ENCODE measurements around the gene KANSL3. TPM values are rescaled to one million over a fixed set of nuclear protein-coding genes. Genes with fewer than 3 reads are reported as not detected.

KANSL3 gene
- 23.0 and 26.6 TPM in 2 replicates for total RNA-seq

DNA sequence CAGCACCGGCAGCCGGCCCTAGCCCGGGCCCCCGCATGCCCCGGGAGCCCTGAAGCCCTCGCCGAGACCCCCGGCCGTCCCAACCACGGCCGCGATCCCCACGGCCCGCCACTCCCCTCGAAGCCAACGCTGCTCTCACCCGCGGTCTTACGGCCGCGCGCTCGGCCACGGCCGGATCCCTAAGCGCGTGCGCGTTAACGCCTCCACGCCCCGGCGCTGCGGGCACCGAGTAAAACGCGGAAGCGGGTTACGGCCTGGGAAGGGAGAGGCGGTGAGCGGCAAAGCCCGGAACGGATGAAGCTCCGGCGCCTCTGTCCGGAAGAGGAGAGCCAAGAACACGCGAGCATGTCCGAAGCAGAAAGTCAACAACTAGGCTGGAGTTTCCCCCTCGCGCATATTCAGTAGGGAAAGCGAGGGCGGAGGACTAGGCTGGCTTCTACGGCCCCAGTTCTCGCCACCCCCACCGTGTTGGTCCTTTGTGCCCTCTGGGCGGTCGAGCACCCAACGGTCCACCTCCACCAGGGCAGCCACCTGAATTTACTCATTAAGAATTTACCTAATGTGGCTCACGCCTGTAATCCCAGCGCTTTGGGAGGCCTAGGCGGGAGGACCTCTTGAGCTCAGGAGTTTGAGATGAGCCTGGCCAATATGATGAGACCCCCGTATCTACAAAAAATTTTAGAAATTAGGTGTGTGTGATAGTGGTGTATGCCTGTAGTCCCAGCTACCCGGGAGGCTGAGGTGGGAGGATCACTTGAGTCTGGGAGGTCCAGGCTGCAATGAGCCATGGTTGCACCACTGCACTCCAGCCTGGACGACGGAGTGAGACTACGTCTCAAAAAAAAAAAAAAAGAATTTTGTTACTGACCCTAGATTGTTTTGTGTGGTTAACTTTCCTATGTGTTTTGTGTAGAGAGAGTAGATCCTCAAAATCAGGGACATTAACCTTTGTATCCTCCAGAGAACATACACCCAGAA is at the start of gene KANSL3:
TSS of gene KANSL3 (minus strand) at position 169 of the 978 bp plus-strand sequence. CDS start 1,177 bp downstream, outside the sequence.

GRCh38 chr2:96642564-96643360 is 4.7 kb upstream of the KANSL3 start, which contains the start of gene FER1L5:
TSS of gene FER1L5 (plus strand) at chr2:96642764. CDS start at chr2:96642837, 73 bp downstream.

Other genes starting within 250 kb of the KANSL3 start
- gene NEURL3, start 133.0 kb downstream of the KANSL3 start, total RNA-seq: not detected in 2 replicates
- gene ARID5A, start 101.6 kb downstream of the KANSL3 start, total RNA-seq: 12.9 and 29.5 TPM in 2 replicates
- gene FER1L5, start 4.5 kb upstream of the KANSL3 start, total RNA-seq: 0.25 and 0.53 TPM in 2 replicates
- gene LMAN2L, start 101.8 kb upstream of the KANSL3 start, total RNA-seq: 19.0 and 19.3 TPM in 2 replicates
- gene CNNM4, start 122.6 kb upstream of the KANSL3 start, total RNA-seq: 1.8 and 2.8 TPM in 2 replicates
- gene CNNM3, start 178.0 kb upstream of the KANSL3 start, total RNA-seq: 4.5 and 5.2 TPM in 2 replicates
- 1.1 and 1.9 TPM in 2 replicates for gene ANKRD23, start 205.7 kb upstream of the KANSL3 start, total RNA-seq
- 6.2 and 7.0 TPM in 2 replicates for gene ANKRD39, start 219.7 kb upstream of the KANSL3 start, total RNA-seq
- gene SEMA4C, start 231.8 kb upstream of the KANSL3 start, total RNA-seq: 16.0 and 18.1 TPM in 2 replicates